Muscle of arm (tissue), 12 donors: ENCODE results near the gene NOL9. TPM values are rescaled to one million over a fixed set of nuclear protein-coding genes. Genes with fewer than 3 reads are reported as not detected.
A peak's percentile ranks its signal among the peaks of the same experiment; 100 is the strongest.
"Not testable (repeated sequence)": the region's sequence is repeated elsewhere in the genome, so short reads cannot be mapped to it uniquely, and the experiment has no call there.

ENCODE experiments used
- DNase-seq: peaks from one replicate; pipeline ENCODE4 v3.0.0-alpha.2; 2013
- polyA plus RNA-seq, 12 donors: library from polyadenylated mRNA; unstranded; fragments of 120-200 nt; gene quantifications; one replicate each; pipeline ENCODE4 v1.2.1, GENCODE V29; 2013; ENCODE audit not compliant: insufficient read length in 12 of 12

NOL9 gene
- polyA plus RNA-seq, 12 donors: 11.6 to 26.6 (median 17.1) TPM; not detected in 1

DNA sequence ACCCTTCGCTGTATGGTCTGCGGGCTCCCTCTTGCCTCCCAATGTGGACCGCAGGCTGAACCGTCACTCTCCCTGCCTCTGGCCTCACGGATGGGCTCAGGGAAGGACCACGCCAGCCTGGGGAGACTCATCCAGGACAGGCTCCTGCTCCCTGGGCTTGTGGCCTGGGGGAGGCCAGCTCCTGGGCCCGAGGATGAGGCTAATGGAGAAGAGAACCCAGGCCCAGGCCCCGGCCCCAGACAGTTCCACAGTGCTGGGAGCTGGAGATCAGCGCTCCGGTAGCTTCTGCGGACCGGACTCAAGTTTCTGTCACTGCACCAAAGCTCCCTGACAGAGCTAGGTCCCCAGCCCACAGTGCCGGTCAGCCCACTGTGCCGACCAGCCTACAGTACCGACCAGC is 49.4 kb downstream of the NOL9 start:
- DNase-seq: no peak

DNA sequence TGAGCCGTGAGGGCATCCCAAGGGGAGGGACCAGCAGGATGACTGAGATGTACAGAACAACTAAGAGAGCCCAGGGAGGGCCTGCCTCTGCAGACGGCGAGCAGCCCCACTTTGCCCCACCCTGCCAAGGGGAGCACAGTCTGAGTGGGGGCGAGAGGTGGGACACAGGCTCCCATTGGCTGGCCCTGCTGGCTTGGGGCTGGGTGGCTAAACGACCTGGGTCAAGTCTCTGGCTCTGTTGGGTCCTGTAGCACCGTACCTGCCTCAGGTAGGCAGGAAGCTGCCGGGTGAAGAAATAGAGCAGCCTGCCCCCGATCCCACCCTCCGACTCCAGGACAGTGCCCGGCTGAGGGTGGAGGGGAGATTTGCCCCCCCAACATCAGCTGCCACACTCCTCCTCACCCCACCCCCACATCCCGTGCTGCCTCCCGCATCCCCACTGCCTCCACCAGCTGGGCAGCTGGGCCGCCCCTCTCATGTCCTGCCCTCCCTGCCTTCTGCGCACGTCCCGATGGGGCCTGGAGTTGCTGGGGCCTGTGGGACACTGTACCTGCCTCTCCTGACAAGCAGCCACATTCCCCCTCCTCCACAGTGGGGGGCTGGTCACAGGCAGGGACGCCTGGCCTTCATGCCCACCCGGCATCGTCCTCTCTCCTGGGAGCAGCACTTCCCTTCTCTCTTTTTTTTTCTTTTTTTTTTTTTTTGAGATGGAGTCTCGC is 50.3 kb downstream of the NOL9 start:
- no peak for DNase-seq

DNA sequence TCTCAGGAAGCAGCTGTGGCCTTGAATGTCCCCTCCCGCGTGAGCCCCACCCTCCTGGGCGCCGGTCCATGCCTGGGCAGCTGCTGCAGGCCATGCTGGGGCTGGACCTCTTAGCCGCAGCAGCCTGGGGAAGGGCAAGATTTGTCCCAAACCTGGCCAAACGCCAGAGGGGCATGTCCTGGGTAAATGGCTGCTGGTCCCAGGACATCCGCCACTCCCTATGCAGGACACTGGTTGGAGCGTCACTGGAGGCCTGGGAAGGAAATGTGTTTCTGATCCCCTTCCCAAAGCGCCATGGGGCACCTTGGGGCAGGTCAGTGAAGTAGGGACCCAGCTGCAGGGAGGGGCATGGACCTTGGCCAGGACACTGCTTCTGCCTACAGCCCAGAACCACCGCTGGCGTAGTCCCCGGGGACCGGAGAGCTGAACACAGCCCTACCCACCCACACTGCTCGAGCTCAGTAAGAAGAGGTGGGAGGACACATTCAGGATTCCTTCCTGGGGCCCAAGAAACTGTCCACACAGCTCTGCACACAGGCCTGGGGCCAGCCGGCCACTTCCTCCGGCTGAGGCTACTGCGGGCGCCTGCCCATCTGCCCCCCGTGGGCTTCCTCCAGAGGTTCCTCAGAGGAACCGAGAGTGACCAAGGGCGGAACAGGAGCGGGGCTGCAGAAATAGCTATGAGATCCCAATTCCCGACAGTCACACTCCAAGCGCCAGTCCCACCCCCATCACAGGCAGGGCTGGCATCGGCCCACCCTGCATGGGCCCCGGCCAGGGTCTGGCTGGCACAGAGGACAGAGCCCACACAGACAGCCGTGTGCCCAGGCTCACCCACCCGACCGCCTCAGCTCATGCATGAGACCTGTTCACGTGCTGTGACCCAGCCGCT is 52.1 kb downstream of the NOL9 start:
- DNase-seq: peak; percentile 63

DNA sequence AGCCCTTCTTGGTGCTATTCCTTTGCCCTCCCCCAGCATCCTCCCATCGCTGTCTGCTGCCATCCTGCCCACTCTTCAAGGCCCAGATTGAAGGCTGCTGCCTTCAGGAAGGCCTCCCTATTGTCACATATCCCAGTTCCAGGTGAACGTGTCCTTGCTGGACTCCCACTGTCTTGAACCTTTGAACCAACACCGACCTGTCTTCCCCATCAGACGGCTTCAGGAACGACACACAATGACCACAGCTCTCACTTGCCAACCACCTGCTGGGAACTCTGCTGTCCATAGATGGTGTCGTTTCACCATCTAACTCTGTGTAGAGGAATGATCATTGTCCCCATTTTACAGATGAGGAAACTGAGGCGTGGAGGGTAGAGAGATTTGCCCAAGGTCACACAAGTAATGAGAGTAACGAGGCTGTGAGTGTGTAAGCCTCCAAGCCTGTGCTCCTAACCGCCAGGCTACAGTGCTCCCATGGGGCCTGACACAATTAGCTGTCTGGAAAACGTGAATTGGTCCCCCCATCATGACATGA is 53.0 kb downstream of the NOL9 start:
- no peak for DNase-seq

DNA sequence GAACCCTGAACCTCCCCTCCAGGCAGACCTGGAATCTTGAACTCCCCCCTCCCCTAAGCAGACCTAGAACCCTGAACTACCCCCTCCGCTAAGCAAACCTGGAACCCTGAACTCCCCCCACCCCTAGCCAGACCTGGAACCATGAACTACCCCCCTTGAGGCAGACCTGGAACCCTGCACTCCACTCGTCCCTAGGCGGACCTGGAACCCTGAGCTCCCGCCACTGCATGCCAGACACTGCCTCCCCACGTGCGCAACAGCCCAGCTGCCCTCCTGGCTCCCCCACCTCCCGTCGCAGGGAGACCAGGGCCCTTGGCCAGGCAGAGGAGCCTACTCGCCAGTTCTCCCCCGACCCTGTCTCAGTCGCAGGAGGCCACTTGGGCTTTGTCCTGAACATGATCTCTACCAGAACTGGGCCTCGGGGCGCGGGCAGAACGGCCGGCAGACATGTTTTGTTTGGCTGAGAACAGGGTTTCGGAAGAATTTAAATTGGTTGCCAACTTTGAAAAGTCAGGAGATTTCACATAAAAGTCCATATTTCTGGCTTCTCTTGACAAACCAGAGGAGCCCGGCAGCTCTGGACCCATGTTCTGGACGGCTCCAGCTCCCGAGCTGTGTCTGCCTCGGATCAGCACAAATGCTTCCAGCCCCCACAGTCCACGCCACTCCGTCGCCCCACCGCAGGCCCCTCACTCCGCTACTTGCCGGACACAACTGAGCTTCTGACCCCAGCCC is 53.6 kb downstream of the NOL9 start:
- DNase-seq: no peak

DNA sequence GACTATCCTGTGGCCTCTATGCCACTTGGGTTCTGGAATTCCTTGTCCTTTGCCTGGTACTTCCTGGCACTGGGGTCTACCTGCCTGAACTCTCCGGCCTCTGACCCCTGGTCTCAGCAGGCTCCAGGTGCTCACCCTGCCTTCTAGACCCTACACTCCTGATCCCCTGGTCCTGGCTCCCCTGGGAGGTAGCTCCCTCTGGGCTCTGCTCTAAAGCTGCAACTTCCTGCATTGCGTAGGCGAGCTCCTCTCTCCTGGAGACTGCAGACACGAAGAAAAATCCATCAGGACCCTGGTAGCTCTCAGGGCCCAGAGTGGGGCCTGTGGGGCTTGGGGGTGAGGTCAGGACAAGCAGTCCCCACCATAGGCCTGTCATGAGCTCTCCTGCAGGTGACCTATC is 55.0 kb downstream of the NOL9 start:
- no peak for DNase-seq

DNA sequence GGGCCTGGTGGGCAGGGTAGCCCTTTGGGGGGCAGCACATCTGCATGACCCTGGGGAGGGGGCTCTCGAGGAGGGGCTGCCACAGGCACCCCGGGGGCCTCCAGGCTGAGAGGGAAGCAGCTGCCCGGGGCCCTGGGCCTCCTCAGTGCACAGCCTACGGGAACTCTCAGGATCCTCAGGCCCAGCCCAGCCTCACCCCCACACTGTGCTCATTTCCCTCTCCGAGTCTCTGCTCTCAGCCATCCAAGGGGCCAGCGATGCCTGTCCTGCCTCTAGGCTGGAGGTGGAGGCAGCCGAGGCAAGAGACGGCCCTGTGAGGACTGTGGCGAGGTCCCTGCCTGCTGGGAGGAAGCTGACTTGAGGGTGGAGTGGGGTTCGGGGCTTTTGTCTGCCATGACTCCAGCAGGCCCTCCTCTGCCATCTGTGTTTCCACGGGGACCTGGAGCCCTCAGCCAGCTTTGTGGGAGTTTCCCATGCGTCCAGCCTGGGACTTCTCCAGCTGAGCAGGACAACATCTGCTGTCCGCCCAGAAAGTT is 55.7 kb downstream of the NOL9 start:
- DNase-seq: no peak

DNA sequence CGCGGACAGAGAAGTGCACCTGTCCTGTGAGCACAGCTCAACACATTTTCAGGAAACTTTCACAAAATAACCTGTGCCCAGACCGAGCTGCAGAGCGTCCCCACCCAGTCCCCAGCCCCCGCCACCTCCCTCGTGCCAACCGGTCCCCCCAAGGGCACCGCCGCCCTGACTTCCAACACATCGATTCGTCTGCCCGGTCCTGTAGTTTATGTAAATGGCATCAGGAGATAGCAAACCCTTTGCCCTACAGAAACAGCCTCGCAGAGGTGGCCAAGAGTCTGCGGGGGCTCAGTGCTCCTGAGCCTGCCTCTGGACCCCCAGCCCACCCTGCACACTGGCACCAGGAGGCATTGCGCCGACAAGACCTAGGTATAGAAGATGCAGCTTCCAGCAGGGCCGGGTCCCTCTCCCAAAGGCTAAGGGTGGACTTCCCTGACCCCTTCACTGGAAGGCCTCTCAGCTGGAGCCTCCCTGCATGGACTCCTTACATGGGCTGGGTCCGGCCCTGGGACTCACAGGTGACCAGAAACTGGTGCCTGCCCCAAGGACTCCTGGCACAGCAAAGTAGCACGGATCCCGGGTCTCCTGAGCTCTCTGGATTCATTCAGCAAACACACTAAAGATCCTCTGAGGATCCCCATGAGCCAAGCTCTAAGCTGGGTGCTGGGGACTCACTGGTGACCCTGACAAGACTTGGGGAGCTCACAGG is 56.3 kb downstream of the NOL9 start:
- no peak for DNase-seq

DNA sequence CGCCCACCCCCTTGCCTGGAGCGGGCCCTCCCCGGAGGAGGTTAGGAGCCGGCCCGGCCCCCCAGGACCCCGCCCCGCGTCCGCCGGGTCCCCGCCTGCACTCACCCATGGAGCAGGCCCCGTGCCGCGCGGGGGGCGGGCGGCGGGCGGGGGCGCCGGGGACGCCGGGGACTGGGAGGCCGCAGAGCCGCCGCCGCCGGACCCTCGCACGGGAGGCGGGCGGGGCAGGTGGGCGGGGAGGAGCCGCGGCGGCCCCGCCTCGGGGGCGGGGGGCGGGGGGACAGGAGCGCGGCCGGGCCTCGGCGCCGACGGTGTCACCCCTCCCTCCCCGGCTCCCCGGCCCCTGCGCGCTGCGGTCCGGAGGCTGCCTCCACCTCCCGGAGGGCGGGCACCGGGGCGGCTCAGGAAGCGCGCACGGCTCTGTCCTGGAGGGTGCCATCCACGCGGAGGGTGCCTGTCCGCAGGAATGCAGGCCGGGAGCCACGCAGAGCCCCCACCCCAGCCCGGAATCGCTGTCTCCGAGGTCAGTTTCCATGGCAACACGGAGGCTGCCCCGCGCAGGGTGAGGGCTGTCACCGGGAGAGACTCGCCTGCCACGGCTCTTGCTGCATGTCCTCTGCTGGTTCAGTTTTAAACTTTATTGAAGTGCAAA is 57.0 kb downstream of the NOL9 start:
- DNase-seq: no peak

DNA sequence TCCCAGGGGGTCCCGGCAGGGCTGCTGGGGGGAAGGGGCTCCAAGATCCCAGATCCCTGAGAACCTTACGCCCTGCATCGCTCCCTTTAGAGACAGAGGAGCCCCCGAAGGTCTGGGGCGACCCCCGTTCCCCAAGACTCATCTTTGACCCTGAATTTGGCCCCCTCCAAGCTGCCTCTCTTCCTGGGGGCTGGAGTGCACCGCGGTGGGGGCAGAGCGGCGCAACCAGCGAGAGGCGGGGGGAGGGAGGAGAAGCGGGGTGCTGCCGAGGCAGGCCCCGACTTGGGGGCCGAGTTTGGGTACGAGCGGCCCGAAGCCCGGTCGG is 57.5 kb downstream of the NOL9 start:
- no peak for DNase-seq

DNA sequence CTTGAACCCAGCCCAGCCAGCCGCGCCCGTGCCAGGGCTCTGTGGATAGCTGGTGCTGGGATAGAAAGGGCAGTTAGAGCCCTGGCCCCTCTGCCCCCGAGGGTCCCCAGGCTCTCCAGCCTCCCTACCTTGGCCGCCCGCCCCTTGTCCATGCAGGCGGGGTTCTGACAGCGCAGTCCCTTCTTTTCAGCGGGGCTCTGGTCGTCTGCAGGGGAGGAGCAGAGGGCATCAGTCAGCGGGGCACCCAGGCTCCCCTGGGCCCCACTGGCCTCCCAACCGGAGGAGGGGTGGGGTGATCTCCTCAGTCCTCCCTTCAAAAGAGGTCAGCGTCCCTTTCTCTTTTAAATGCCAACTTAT is 58.0 kb downstream of the NOL9 start:
- no peak for DNase-seq

DNA sequence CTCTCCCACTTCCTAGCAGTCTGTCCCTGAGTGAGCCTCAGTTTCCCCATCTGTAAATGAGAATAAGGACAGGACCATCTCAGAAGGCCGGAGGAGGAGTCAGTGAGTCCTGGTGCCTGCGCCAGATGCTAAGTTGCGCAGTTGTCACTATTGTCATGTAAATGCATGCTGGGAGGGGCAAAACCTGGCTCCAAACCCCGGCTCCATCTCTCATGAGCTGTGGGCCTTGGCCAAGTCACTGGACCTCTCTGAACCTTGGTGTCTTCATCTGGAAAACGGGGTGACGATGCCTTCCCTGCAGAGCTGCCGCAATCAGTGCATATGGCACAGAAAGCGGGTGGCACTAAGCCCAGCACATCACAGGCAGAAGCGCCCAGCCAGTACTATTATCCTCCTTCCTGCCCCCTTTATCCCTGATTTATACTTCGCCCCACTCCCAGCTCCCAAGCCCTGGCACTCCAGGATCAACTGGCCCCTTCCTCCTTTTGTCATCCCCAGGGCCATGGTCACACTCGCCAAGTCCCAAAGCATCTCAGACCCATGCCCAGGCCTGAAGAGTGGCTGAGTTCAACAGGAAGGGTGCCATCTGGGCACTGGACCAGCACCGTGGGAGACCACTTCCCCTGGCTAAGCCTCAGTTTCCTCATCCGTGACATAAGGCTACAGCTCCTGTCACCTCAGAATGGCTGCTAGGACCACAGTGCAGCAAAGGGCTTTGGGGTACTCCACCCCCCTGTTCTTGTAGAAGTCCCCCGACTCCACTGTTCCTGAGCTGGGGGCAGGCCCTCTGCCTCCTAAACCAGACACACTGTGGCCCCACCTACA is 58.6 kb downstream of the NOL9 start:
- no peak for DNase-seq

DNA sequence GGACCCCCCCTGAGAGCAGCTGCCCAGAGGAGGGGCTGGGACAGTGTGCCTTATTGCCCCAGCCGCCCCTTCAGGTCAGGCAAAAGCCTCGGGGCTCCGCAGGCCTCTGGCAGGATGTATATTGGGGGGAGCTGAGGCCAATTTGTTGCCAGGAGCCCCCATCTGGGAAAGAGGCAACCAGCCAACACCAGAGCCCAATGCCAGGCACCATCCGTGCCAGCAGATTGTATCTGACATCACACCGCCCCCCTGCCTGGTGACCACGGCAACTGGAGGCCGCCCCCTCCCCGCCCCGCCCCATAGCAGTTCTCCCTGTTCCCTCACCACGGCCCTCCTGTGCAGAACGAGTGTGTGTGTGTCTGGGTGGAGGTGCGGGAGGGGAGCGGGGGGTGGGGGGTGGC is 59.3 kb downstream of the NOL9 start:
- DNase-seq: no peak

DNA sequence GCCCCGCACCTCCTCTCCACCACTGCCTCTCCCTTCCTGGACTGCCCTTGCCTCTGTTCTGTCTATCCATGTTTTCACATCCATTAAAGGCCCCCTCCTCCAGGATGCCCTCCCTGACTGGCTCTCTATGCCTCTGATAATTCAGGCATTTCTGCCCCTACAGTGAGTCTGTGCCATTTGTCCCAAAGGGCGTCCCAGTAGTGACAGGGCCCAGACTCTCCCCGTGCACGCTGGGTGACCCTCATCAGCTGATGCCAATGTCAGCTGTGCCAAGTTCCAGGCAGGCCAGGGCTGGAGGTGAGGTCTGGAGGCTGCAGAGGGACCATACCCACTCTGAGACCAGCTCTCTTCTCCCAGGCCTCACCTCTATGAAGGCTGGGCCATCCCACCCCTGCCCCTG is 59.7 kb downstream of the NOL9 start:
- no peak for DNase-seq

DNA sequence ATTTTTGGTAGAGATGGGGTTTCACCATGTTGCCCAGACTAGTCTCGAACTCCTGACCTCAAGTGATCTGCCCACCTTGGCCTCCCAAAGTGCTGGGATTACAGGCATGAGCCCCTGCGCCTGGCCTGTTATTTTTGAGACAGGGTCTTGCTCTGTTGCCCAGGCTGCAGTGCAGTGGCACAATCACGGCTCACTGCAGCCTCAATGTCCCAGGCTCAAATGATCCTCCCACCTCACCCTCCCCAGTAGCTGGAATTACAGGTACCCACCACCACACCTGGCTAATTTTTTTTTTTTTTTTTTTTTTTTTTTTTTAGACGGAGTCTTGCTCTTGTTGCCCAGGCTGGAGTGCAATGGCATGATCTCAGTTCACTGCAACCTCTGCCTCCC is 60.5 kb downstream of the NOL9 start:
- not testable (repeated sequence) for DNase-seq

DNA sequence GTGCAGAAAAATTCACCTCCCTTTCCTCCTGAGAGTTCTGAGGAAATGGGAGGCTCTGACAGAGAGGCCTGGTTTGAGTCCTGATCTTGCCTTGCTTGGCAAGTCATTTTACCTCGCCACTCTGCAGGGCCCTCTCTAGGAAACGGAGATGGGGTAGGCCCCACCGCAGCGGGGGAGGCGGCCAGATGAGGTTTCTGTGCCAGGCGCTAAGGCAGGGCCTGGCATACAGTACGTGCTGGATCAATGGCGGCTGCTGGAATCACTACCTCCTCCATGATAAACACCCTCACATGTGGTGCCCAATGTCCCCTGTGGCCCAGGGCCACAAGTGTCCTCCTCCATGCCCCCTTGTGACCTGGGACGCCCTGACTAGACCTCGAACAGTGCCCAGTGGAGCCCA is 62.3 kb downstream of the NOL9 start:
- DNase-seq: no peak

DNA sequence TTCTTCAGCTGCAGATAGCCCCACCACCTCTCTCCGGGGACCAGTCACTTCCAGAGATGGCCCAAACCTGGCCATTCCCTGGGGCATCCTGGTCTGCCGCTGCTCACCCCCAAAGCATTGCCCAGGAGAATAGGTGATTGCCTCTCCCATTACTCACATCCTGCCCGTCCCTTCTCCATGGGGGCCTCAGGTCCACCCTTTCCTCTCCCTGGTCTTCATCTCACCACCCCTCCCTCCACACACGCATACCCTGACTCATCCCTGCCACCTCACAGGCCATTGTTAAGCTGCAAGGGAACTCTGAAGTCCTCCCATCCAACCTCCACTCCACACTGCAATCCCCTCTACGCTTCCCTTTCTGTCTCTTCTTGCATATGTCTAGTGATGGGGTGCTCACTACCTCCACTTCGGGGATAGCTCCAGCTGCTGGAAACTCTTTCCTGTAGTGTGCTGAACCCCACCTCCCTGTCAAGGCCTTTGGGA is 62.8 kb downstream of the NOL9 start, which contains the start of gene PLEKHG5:
Gene PLEKHG5 (minus strand): TSS at position 188 of the 483 bp plus-strand sequence. CDS start 14,096 bp downstream, outside the sequence.
- DNase-seq: no peak

DNA sequence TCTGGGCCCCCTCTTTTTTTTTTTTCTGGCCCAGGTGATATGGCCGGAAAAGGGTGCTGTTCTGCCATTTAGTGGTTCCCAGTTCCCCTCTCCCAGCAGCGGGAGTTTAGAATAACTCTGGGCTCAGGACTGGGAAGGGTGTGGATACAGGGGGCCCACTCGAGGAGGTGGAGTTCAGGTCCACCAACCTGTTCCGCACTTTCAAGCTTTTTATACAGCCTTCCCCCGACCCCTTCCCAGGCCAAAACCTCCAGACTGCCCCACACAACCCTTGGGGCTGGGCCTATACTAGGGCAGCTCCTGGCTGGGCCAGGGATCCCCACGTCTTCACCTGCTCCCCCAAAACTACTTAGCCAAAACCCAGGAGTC is 63.2 kb downstream of the NOL9 start:
- no peak for DNase-seq

DNA sequence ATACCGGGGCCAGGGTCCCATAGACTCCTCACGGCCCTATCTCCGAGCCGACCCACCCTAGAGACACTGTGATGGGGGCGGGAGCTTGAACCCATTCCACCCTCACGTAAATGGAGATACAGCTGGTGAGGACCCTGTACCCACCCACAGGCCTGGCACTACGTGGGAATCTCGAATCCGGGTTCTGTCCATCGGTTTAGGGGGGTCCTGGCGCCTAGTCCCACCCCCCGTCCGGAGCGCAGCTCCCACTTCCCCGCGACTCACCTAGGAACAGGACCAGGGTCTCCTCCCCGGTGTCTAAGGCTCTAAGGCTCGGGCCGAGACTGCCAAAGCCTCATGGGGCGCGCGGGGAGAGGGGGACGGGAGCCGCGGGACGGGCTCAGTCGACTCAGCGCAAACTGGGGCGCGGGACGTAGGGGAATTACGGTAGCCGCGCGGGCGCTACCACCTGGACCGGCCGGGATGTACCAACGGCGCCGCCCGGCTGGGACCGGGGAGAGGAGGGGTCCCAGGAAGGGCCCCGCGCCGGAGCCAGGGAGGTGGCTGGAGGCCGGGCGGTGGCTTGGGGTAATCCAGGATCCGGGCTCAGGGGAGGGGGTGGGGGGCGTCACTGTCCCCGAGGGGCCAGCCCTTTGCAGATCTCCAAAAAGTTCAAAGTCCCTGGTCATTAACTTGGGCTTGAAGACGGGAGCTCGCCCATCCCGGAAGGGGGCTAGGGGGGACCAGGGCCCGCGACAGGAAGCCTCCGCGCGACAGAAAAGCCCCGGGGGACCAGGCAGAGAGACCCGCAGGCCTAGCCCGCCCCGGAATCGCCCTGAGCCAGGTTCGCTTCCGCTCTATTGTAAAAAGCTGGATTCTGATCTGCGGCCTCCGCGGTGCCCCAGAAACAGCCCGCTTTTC is 63.9 kb downstream of the NOL9 start:
- DNase-seq: no peak
